ENCODE data around the gene DGKI. TPM values are rescaled to one million over a fixed set of nuclear protein-coding genes. Genes with fewer than 3 reads are reported as not detected.

DGKI gene
- total and polyA plus RNA-seq, 9 of the 15 experiments (the other 6 are each of a cell fraction or from before 2014, with no cell fraction given), result 0.11 to 0.54 (median 0.15) TPM; not detected in 5

GRCh38 chr7:137590756-137591305, 255.9 kb downstream of the DGKI start:
- Histone ChIP-seq H3K27ac (ENCODE audit: extremely low read depth, low read depth, low read length) (no peak overlapping the region), H3K4me3 (no peak overlapping the region), H3K9me3 (replicated peaks; ENCODE audit: control insufficient read depth, insufficient read depth, low read depth, low read length) (no peaks in the 10 kb centered on the region), H3K9me1 (ENCODE audit: control insufficient read depth, insufficient read depth, low read length) (no peaks in the 10 kb centered on the region), H3K4me2 (ENCODE audit: insufficient read depth, low read length) (no peak overlapping the region), H3K4me1 (replicated peaks in 1 of 2; ENCODE audit: control insufficient read depth in 2 of 2, insufficient read depth in 2 of 2, low read length in 2 of 2) (peaks cover 0 to 10% of the 10 kb centered on the region in 2 experiments; a peak in 3 of 5 replicates), H3K36me3 (ENCODE audit: control insufficient read depth, insufficient read depth, low read length) (no peaks in the 10 kb centered on the region), H3K27me3 (ENCODE audit: control insufficient read depth in 2 of 2, insufficient read depth in 2 of 2, low read length in 2 of 2) (no peaks in the 10 kb centered on the region), H4K20me1 (replicated peaks; ENCODE audit: control insufficient read depth, insufficient read depth, low read length) (no peaks in the 10 kb centered on the region), H3K9ac (ENCODE audit: insufficient read depth in 1 of 2, low read depth in 2 of 2, low read length in 2 of 2) (no peak overlapping the region), H3K79me2 (ENCODE audit: control insufficient read depth, insufficient read depth, low read length) (no peaks in the 10 kb centered on the region), H2AFZ (ENCODE audit: low read depth, low read length) (peak overlapping the region; percentile 79)
- intact Hi-C loops (cut with micrococcal nuclease) (loop anchor here (5.0 to 10.0 kb wide), 3 partner anchors 134 to 1586 kb away; no protein-coding TSS in a partner anchor), in situ Hi-C loops (cut with MboI) (loop anchor here (10.0 kb wide), 1 partner anchor 1786 kb away; no protein-coding TSS in a partner anchor)
- ATAC-seq (no peak; the same call in 2 of the 3 replicates), FAIRE-seq (peak; percentile 35), DNase-seq (ENCODE audit: extremely low read depth in 1 of 4, low spot score in 3 of 4) (no peak)
- POLR2A ChIA-PET, result interaction anchor here (1.0 to 1.5 kb wide), 3 partner anchors 12 to 26 kb away, joined by 3 to 4 read pairs (median 4); no protein-coding TSS in a partner anchor
- 25% methylated on average over 15 of the region's 15 CpGs for WGBS (ENCODE audit: insufficient coverage, low coverage, missing lambda C conversion rate)
- CTCF ChIA-PET (ENCODE audit: low intra/inter-chr PET ratio), result no interaction called here
- BruUV-seq (replicated peaks), result no TSS peak
- no peak for TF ChIP-seq REST (IDR thresholded peaks at IDR 0.05; ENCODE audit: borderline replicate concordance)
- no peak for TF ChIP-seq REST (CRISPR knock-in tag; IDR thresholded peaks at IDR 0.05; ENCODE audit: low read depth)
- TF ChIP-seq HDAC1 (IDR thresholded peaks at IDR 0.05), result no peak
